Measurements from ENCODE around the gene RAPGEF2. TPM values are rescaled to one million over a fixed set of nuclear protein-coding genes. Genes with fewer than 3 reads are reported as not detected.
"Not testable (repeated sequence)": the region's sequence is repeated elsewhere in the genome, so short reads cannot be mapped to it uniquely, and the experiment has no call there.

Gene RAPGEF2
- total and polyA plus RNA-seq, 2 donors (not counting 1 experiment from before 2014, with no cell fraction given), result 10.9 to 45.8 TPM

DNA sequence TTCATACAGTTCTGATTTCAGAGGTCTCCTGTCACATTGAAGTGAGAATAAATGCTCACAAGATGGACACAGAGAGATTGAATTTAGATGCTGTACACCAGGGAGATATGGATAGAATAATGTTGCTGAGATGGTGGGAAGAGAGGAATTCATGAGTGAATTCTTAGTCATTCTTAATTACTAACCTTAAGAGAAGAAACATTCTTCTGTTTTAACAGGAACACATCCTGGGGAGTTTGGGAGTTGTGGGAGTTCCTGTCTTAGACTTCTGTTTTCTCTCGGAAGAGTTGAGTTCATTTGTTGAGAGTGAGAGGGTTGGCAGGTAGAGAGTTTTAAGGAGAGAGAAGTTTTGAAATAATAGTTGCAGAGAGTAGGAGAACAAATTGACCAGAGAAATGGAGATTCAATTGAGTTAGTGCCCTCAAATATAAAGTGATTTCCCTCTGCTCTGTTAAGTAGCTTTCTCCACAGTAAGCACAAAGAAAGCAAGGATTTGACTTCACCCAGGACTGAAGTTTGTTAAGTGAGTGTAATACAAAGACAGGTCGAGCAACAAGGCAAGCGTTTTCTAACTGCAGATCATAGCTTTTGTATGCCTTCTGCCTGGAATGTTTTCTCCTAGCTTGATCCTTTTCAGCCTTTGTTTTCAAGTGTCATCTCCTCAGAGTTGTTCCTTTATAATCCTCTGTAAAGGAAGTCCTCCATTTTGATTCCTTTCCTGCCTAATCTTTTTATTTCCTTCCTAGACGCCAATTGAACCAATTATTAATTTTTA, 205.9 kb downstream of the RAPGEF2 start:
- no peaks in the 10 kb centered on the region for H3K4me1 Mint-ChIP-seq
- no peak overlapping the region for H3K27ac Mint-ChIP-seq
- Histone ChIP-seq H3K27ac (ENCODE audit: low read length in 2 of 2) (no peak overlapping the region), H3K9ac (ENCODE audit: low read length) (no peak overlapping the region), H3K4me1 (ENCODE audit: control insufficient read depth in 2 of 2, insufficient read depth in 2 of 2, low read length in 2 of 2) (no peaks in the 10 kb centered on the region), H3K27me3 (replicated peaks in 1 of 4; ENCODE audit: control extremely low read depth in 1 of 4, control insufficient read depth in 3 of 4, insufficient read depth in 4 of 4, low read length in 3 of 4) (no peaks in the 10 kb centered on the region), H3K79me2 (ENCODE audit: control insufficient read depth, insufficient read depth, low read length) (no peaks in the 10 kb centered on the region), H3K9me3 (ENCODE audit: control extremely low read depth in 1 of 3, control insufficient read depth in 2 of 3, insufficient read depth in 1 of 3, low read length in 2 of 3) (peaks cover 0 to 4% (median 0%) of the 10 kb centered on the region in 3 donors), H3K36me3 (replicated peaks in 1 of 2; ENCODE audit: control extremely low read depth in 1 of 2, control insufficient read depth in 1 of 2, extremely low read depth in 1 of 2, insufficient read depth in 2 of 2, low read length in 1 of 2) (no peaks in the 10 kb centered on the region), H3K4me3 (ENCODE audit: control extremely low read depth in 1 of 5, extremely low read depth in 1 of 5, insufficient read depth in 1 of 5, low read depth in 2 of 5, low read length in 4 of 5) (no peak overlapping the region), H3K4me2 (replicated peaks; ENCODE audit: low read depth, low read length, poor library complexity, severe bottlenecking) (no peak overlapping the region), H4K20me1 (ENCODE audit: control insufficient read depth, insufficient read depth, low read length, poor library complexity, severe bottlenecking) (no peaks in the 10 kb centered on the region), H2AFZ (ENCODE audit: insufficient read depth, low read depth, low read length, poor library complexity, severe bottlenecking) (no peak overlapping the region)
- POLR2A ChIA-PET, result no interaction called here
- H3K9me3 Mint-ChIP-seq (ENCODE audit: insufficient read depth), result peaks cover 4% of the 10 kb centered on the region
- CTCF ChIA-PET, result no interaction called here
- 93% methylated on average over 1 of the region's 4 CpGs for WGBS (ENCODE audit: insufficient coverage)
- TF ChIP-seq EZH2 (IDR thresholded peaks at IDR 0.05; ENCODE audit: borderline replicate concordance, insufficient read depth, low read depth, low read length, poor library complexity, severe bottlenecking), result no peak
- TF ChIP-seq, protein P1, sequence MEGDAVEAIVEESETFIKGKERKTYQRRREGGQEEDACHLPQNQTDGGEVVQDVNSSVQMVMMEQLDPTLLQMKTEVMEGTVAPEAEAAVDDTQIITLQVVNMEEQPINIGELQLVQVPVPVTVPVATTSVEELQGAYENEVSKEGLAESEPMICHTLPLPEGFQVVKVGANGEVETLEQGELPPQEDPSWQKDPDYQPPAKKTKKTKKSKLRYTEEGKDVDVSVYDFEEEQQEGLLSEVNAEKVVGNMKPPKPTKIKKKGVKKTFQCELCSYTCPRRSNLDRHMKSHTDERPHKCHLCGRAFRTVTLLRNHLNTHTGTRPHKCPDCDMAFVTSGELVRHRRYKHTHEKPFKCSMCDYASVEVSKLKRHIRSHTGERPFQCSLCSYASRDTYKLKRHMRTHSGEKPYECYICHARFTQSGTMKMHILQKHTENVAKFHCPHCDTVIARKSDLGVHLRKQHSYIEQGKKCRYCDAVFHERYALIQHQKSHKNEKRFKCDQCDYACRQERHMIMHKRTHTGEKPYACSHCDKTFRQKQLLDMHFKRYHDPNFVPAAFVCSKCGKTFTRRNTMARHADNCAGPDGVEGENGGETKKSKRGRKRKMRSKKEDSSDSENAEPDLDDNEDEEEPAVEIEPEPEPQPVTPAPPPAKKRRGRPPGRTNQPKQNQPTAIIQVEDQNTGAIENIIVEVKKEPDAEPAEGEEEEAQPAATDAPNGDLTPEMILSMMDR (IDR thresholded peaks at IDR 0.05), result no peak
- DNase-seq (no peak), ATAC-seq (ENCODE audit: low read depth) (no peak)
- H3K4me3 Mint-ChIP-seq, result no peak overlapping the region
- intact Hi-C loops (cut with micrococcal nuclease), result no loop called here
- no peaks in the 10 kb centered on the region for H3K27me3 Mint-ChIP-seq

DNA sequence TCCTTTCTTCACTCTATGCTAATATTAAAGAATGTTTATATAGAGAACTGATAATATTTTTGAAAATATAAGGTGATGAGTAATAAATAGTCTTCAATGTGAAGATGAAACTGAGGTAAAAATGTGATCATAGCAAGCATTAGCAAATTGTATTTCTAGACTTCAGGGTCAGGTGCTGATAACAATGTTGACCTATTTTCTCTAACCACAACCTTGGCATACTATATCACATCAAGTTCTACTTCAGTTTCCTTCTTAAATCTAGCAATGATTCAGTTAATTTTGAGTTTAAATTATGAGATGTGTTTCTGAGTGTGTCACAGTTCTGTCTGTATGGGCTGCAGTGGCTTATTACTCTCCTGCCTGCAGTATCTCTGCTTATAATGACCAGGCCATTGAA, 209.4 kb downstream of the RAPGEF2 start:
- Histone ChIP-seq H3K4me3 (ENCODE audit: control extremely low read depth in 1 of 5, extremely low read depth in 1 of 5, insufficient read depth in 1 of 5, low read depth in 2 of 5, low read length in 4 of 5) (no peak overlapping the region), H3K79me2 (ENCODE audit: control insufficient read depth, insufficient read depth, low read length) (no peaks in the 10 kb centered on the region), H3K27me3 (replicated peaks in 1 of 4; ENCODE audit: control extremely low read depth in 1 of 4, control insufficient read depth in 3 of 4, insufficient read depth in 4 of 4, low read length in 3 of 4) (no peaks in the 10 kb centered on the region), H3K4me1 (ENCODE audit: control insufficient read depth in 2 of 2, insufficient read depth in 2 of 2, low read length in 2 of 2) (no peaks in the 10 kb centered on the region), H4K20me1 (ENCODE audit: control insufficient read depth, insufficient read depth, low read length, poor library complexity, severe bottlenecking) (no peaks in the 10 kb centered on the region), H3K9me3 (ENCODE audit: control extremely low read depth in 1 of 3, control insufficient read depth in 2 of 3, insufficient read depth in 1 of 3, low read length in 2 of 3) (peaks cover 0 to 3% (median 0%) of the 10 kb centered on the region in 3 donors), H2AFZ (ENCODE audit: insufficient read depth, low read depth, low read length, poor library complexity, severe bottlenecking) (no peak overlapping the region), H3K9ac (ENCODE audit: low read length) (no peak overlapping the region), H3K4me2 (replicated peaks; ENCODE audit: low read depth, low read length, poor library complexity, severe bottlenecking) (no peak overlapping the region), H3K27ac (ENCODE audit: low read length in 2 of 2) (no peak overlapping the region), H3K36me3 (replicated peaks in 1 of 2; ENCODE audit: control extremely low read depth in 1 of 2, control insufficient read depth in 1 of 2, extremely low read depth in 1 of 2, insufficient read depth in 2 of 2, low read length in 1 of 2) (peaks cover 0 to 8% of the 10 kb centered on the region in 2 experiments)
- Mint-ChIP-seq H3K4me1 (no peaks in the 10 kb centered on the region), H3K27me3 (no peaks in the 10 kb centered on the region), H3K4me3 (no peak overlapping the region), H3K27ac (no peak overlapping the region), H3K9me3 (ENCODE audit: insufficient read depth) (peaks cover 3% of the 10 kb centered on the region)
- ChIA-PET POLR2A (no interaction called here), CTCF (no interaction called here)
- intact Hi-C loops (cut with micrococcal nuclease), result no loop called here
- DNase-seq (no peak), ATAC-seq (ENCODE audit: low read depth) (no peak)
- TF ChIP-seq, protein P1 (IDR thresholded peaks at IDR 0.05), result no peak

DNA sequence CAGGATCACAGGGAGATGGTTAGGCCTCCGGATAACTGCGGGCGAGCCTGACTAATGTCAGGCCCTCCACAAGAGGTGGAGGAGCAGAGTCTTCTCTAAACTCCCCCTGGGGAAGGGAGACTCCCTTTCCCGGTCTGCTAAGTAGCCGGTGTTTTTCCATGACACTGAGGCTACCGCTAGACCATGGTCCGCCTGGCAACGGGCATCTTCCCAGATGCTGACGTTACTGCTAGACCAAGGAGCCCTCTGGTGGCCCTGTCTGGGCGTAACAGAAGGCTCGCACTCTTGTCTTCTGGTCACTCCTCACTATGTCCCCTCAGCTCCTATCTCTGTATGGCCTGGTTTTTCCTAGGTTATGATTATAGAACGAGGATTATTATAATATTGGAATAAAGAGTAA, 213.0 kb downstream of the RAPGEF2 start:
- intact Hi-C loops (cut with micrococcal nuclease); DNase-seq; H3K36me3 ChIP-seq (replicated peaks in 1 of 2; ENCODE audit: control extremely low read depth in 1 of 2, control insufficient read depth in 1 of 2, extremely low read depth in 1 of 2, insufficient read depth in 2 of 2, low read length in 1 of 2); H3K4me1 ChIP-seq (ENCODE audit: control insufficient read depth in 2 of 2, insufficient read depth in 2 of 2, low read length in 2 of 2); H3K9ac ChIP-seq (ENCODE audit: low read length); H3K79me2 ChIP-seq (ENCODE audit: control insufficient read depth, insufficient read depth, low read length); H3K9me3 ChIP-seq (ENCODE audit: control extremely low read depth in 1 of 3, control insufficient read depth in 2 of 3, insufficient read depth in 1 of 3, low read length in 2 of 3); H3K27ac Mint-ChIP-seq; ATAC-seq (ENCODE audit: low read depth); H3K9me3 Mint-ChIP-seq (ENCODE audit: insufficient read depth); H2AFZ ChIP-seq (ENCODE audit: insufficient read depth, low read depth, low read length, poor library complexity, severe bottlenecking); H3K4me3 Mint-ChIP-seq; H3K27me3 ChIP-seq (replicated peaks in 1 of 4; ENCODE audit: control extremely low read depth in 1 of 4, control insufficient read depth in 3 of 4, insufficient read depth in 4 of 4, low read length in 3 of 4); H3K27ac ChIP-seq (ENCODE audit: low read length in 2 of 2); H3K27me3 Mint-ChIP-seq; H4K20me1 ChIP-seq (ENCODE audit: control insufficient read depth, insufficient read depth, low read length, poor library complexity, severe bottlenecking); POLR2A ChIA-PET; H3K4me3 ChIP-seq (ENCODE audit: control extremely low read depth in 1 of 5, extremely low read depth in 1 of 5, insufficient read depth in 1 of 5, low read depth in 2 of 5, low read length in 4 of 5); CTCF ChIA-PET; H3K4me2 ChIP-seq (replicated peaks; ENCODE audit: low read depth, low read length, poor library complexity, severe bottlenecking); H3K4me1 Mint-ChIP-seq: not testable (repeated sequence)
- WGBS (ENCODE audit: insufficient coverage), result 100% methylated on average over 3 of the region's 12 CpGs

Measured in B cell (primary cell).